MCF 10A (cell line): ENCODE results near the gene PDE4D. TPM values are rescaled to one million over a fixed set of nuclear protein-coding genes. Genes with fewer than 3 reads are reported as not detected.

Source experiments
- BruUV-seq: library from RNA; stranded (reverse); fragments of 400-500 nt; replicated peaks from 2 replicates; lab custom pipeline; 2021; lab: Mats Ljungman, UMichigan
- CTCF ChIA-PET: fragments of 300-600 bp; sonication (Branson Sonifier 250); formaldehyde crosslinking; extraction: SDS; loops from one replicate; lab custom pipeline; 2021; ENCODE audit warnings: antibody characterized with exemption, inconsistent platforms; lab: Yijun Ruan, JAX
- POLR2A ChIA-PET: fragments of 300-600, 350-650 bp; sonication (Branson Sonifier 250); formaldehyde crosslinking; extraction: SDS; loops from one replicate; lab custom pipeline; 2020; ENCODE audit warnings: antibody characterized with exemption, inconsistent platforms; lab: Yijun Ruan, JAX
- DNase-seq: peaks from one replicate; pipeline ENCODE4 v3.0.0-alpha.2; 2018; ENCODE audit not compliant: unreplicated experiment
- H3K27ac Mint-ChIP-seq: one replicate; pipeline ENCODE4 v1.8.0; 2022; ENCODE audit warnings: mild to moderate bottlenecking, low read depth, mixed read lengths; ENCODE audit not compliant: unreplicated experiment
- H3K27me3 Mint-ChIP-seq: one replicate; pipeline ENCODE4 v1.8.0; 2022; ENCODE audit warnings: mixed read lengths; ENCODE audit not compliant: insufficient read depth, unreplicated experiment
- H3K36me3 Mint-ChIP-seq: one replicate; pipeline ENCODE4 v1.8.0; 2022; ENCODE audit warnings: mild to moderate bottlenecking, moderate library complexity, mixed read lengths; ENCODE audit not compliant: insufficient read depth, unreplicated experiment
- H3K4me1 Mint-ChIP-seq: one replicate; pipeline ENCODE4 v1.8.0; 2022; ENCODE audit warnings: mixed read lengths; ENCODE audit not compliant: insufficient read depth, unreplicated experiment
- H3K4me3 Mint-ChIP-seq: one replicate; pipeline ENCODE4 v1.8.0; 2022; ENCODE audit warnings: mild to moderate bottlenecking, moderate library complexity, mixed read lengths; ENCODE audit not compliant: unreplicated experiment
- H3K9me3 Mint-ChIP-seq: one replicate; pipeline ENCODE4 v1.8.0; 2022; ENCODE audit warnings: mixed read lengths; ENCODE audit not compliant: unreplicated experiment
- intact Hi-C: fragments of 100-400 bp; cut with micrococcal nuclease; formaldehyde crosslinking; loops from 2 replicates; pipeline ENCODE4 v1.14.1; 2022
- total RNA-seq: library from RNA; stranded (reverse); gene quantifications from 2 replicates; pipeline ENCODE4 v1.2.3, GENCODE V29; 2022
- TF ChIP-seq, protein P1 (sequence below): fragments of 200-600 bp; IDR thresholded peaks from one replicate; pipeline ENCODE4 v1.8.0; 2022; ENCODE audit warnings: antibody characterized with exemption, mild to moderate bottlenecking; ENCODE audit not compliant: unreplicated experiment

PDE4D gene
- total RNA-seq, 1 experiment from 2014 or later, result 85.0 TPM

DNA sequence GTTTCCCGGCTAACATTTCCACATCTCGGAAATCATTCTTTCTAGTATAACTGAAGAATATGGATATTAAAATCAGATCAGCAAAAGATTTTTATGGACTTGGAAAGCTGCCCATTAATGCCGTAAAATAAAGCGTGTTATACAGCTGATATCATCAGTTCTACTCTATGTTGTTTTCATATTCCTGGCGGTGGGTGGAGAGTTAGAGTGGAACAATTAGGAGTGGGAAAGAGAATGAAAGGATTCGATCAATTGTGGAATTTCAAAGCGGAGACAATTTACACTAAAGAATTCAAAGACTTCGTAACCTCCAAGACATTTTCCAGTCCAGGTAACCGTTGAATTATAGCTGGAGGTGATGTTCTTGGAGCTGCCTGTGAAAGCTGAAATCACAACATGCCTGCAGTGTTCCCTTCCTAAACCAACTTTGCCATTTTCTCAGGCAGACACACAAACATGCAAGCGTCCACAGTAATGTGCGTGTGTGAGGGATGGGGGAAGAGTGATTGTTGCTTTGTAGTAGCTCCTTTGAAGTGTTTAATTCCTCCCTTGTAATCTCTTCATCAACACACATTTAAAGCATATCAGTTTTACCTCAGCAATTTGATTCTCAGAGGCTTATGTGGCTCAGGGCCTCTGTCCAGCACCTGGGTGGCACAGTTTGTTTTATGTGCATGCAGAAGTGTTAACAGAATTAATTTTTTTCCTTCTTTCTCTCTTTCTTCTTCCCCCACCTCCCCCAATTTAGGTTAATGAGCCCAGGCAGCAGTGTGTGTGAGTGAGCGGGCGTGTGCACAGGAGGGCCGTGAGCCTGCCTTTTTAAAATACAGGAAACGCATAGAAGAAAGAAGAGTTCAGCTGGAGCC, 766.6 kb downstream of the PDE4D start:
- ChIA-PET POLR2A (interaction anchor here (0.5 to 3.2 kb wide), 7 partner anchors 10 to 463 kb away, joined by 3 to 11 read pairs (median 7); no protein-coding TSS in a partner anchor), CTCF (interaction anchor here (0.6 to 1.8 kb wide), 4 partner anchors 62 to 1858 kb away, joined by 3 to 8 read pairs (median 4); no protein-coding TSS in a partner anchor)
- TF ChIP-seq, protein P1, sequence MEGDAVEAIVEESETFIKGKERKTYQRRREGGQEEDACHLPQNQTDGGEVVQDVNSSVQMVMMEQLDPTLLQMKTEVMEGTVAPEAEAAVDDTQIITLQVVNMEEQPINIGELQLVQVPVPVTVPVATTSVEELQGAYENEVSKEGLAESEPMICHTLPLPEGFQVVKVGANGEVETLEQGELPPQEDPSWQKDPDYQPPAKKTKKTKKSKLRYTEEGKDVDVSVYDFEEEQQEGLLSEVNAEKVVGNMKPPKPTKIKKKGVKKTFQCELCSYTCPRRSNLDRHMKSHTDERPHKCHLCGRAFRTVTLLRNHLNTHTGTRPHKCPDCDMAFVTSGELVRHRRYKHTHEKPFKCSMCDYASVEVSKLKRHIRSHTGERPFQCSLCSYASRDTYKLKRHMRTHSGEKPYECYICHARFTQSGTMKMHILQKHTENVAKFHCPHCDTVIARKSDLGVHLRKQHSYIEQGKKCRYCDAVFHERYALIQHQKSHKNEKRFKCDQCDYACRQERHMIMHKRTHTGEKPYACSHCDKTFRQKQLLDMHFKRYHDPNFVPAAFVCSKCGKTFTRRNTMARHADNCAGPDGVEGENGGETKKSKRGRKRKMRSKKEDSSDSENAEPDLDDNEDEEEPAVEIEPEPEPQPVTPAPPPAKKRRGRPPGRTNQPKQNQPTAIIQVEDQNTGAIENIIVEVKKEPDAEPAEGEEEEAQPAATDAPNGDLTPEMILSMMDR, result no peak
- H3K36me3 Mint-ChIP-seq, result no peaks in the 10 kb centered on the region
- H3K4me3 Mint-ChIP-seq, result no peak overlapping the region
- H3K27me3 Mint-ChIP-seq, result no peaks in the 10 kb centered on the region
- H3K9me3 Mint-ChIP-seq, result no peaks in the 10 kb centered on the region
- H3K27ac Mint-ChIP-seq, result no peak overlapping the region
- no peaks in the 10 kb centered on the region for H3K4me1 Mint-ChIP-seq
- DNase-seq, result peak; percentile 26
- intact Hi-C loops, result loop anchor here (1.0 to 2.0 kb wide), 2 partner anchors 28 to 88 kb away; no protein-coding TSS in a partner anchor
- no TSS peak for BruUV-seq

- Mint-ChIP-seq H3K27ac (no peak overlapping the region), H3K4me1 (no peaks in the 10 kb centered on the region), H3K4me3 (no peak overlapping the region), H3K9me3 (no peaks in the 10 kb centered on the region), H3K27me3 (no peaks in the 10 kb centered on the region), H3K36me3 (no peaks in the 10 kb centered on the region)
- no TSS peak for BruUV-seq
- ChIA-PET POLR2A (interaction anchor here (0.5 to 3.2 kb wide), 3 partner anchors 10 to 464 kb away, joined by 5 to 11 read pairs (median 7); no protein-coding TSS in a partner anchor), CTCF (no interaction called here)
- DNase-seq, result no peak
- TF ChIP-seq, protein P1, result no peak
- intact Hi-C loops, result loop anchor here (2.0 kb wide), 1 partner anchor 87 kb away; no protein-coding TSS in a partner anchor
These were observed 767.4 kb downstream of the PDE4D start for GRCh38 chr5:59126016-59126707.

DNA sequence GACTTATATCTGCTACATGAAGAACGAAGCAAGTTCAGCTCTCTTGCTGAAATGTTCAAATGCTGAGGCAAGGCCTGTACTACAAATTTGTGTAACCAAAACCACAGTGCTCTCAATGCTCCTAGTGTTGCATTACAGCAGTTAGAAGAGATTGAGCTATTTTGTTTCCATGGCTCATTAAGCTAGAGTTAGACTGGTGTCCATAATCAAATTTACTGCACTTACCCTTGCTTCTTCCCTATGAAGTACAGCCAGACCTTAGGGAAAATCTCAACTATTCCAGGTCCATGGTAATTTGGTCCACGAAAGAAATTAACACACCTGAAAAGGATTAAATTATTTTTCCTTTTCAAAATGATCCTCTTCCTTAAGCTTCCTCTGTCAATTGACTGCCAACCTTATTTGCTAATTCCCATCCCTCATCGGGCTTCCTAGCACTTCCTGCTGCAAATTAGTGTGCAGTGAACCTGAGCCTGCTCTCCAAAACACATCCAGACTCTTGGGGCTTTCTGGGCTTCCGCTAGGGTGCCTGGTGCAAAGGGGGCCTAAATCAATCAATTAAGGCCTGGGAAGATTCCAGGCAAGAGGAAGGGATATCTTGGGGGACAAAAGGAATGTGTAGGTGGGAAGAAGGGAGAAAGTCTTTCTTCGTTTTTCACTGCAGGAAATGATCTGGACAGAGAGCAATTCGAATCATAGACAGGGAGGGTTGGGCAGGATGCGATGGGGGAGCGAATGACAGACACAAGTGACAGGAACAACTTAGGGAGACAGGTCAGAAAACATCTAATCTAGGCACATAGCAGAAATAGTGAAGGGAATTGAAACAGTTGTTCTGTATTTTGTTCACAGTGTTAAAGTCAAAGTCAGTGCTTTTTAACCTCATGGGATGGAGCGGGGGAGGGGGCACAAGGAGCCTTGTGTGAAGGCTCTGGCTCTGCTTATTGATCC, 768.2 kb downstream of the PDE4D start:
- TF ChIP-seq, protein P1, result no peak
- no TSS peak for BruUV-seq
- Mint-ChIP-seq H3K36me3 (no peaks in the 10 kb centered on the region), H3K9me3 (no peaks in the 10 kb centered on the region), H3K4me1 (peaks cover 5% of the 10 kb centered on the region), H3K27me3 (no peaks in the 10 kb centered on the region), H3K4me3 (no peak overlapping the region), H3K27ac (no peak overlapping the region)
- ChIA-PET CTCF (interaction anchor here (0.8 to 1.1 kb wide), 2 partner anchors 16 to 239 kb away, joined by 3 read pairs; no protein-coding TSS in a partner anchor), POLR2A (interaction anchor here (0.6 to 1.6 kb wide), 6 partner anchors 10 to 1859 kb away, joined by 3 to 8 read pairs (median 3); no protein-coding TSS in a partner anchor)
- DNase-seq, result no peak
- intact Hi-C loops, result no loop called here
